NCI-H1105 treated with DMSO at 0.1 percent for 48 hours (cell line): ENCODE measurements around the gene SYNGR4.
A peak's percentile ranks its signal among the peaks of the same experiment; 100 is the strongest.
"Not testable (repeated sequence)": the region's sequence is repeated elsewhere in the genome, so short reads cannot be mapped to it uniquely, and the experiment has no call there.

Source experiments
- DNase-seq: peaks from one replicate; lab custom pipeline; 2025; lab: John Stamatoyannopoulos, UW

The SYNGR4 gene

GRCh38 chr19:48371771-48372170, 7.6 kb downstream of the SYNGR4 start:
- not testable (repeated sequence) for DNase-seq

- peak; percentile 80 for DNase-seq
Measured at GRCh38 chr19:48372904-48373303, 8.7 kb downstream of the SYNGR4 start.

GRCh38 chr19:48373567-48373966, 9.4 kb downstream of the SYNGR4 start:
- no peak for DNase-seq

- DNase-seq = no peak
Measured at GRCh38 chr19:48378194-48378570, 14.0 kb downstream of the SYNGR4 start.

- DNase-seq = no peak
Measured at GRCh38 chr19:48379058-48379457, 14.9 kb downstream of the SYNGR4 start.

- DNase-seq = no peak
Measured at GRCh38 chr19:48381178-48381950, 17.2 kb downstream of the SYNGR4 start.

GRCh38 chr19:48382286-48382685, 18.1 kb downstream of the SYNGR4 start:
- no peak for DNase-seq

- DNase-seq = no peak
Measured at GRCh38 chr19:48385461-48386087, 21.4 kb downstream of the SYNGR4 start.

GRCh38 chr19:48386981-48387380, 22.8 kb downstream of the SYNGR4 start:
- DNase-seq = no peak

GRCh38 chr19:48390188-48391099, 26.3 kb downstream of the SYNGR4 start:
- DNase-seq = peak; percentile 37

GRCh38 chr19:48391100-48392005, 27.2 kb downstream of the SYNGR4 start, which contains the start of gene KDELR1:
Gene KDELR1, minus strand, starts transcription at chr19:48391551. Its CDS starts 193 bp downstream, at chr19:48391358.
- peak; percentile 63 for DNase-seq

GRCh38 chr19:48392006-48392344, 27.8 kb downstream of the SYNGR4 start:
- DNase-seq = not testable (repeated sequence)

GRCh38 chr19:48392860-48393558, 28.8 kb downstream of the SYNGR4 start:
- DNase-seq = no peak

- no peak for DNase-seq
Measured at GRCh38 chr19:48393559-48394330, 29.6 kb downstream of the SYNGR4 start, which contains the start of gene GRIN2D. Gene GRIN2D, plus strand, starts transcription at chr19:48393668. Its CDS starts 4,725 bp downstream, at chr19:48398393.

GRCh38 chr19:48394331-48395169, 30.4 kb downstream of the SYNGR4 start:
- no peak for DNase-seq

GRCh38 chr19:48395170-48395455, 30.9 kb downstream of the SYNGR4 start:
- no peak for DNase-seq

GRCh38 chr19:48395499-48395898, 31.3 kb downstream of the SYNGR4 start:
- DNase-seq = no peak

- no peak for DNase-seq
Measured at GRCh38 chr19:48396016-48396823, 32.1 kb downstream of the SYNGR4 start.
